ENCODE data around the gene ALOX5.

Gene ALOX5

DNA sequence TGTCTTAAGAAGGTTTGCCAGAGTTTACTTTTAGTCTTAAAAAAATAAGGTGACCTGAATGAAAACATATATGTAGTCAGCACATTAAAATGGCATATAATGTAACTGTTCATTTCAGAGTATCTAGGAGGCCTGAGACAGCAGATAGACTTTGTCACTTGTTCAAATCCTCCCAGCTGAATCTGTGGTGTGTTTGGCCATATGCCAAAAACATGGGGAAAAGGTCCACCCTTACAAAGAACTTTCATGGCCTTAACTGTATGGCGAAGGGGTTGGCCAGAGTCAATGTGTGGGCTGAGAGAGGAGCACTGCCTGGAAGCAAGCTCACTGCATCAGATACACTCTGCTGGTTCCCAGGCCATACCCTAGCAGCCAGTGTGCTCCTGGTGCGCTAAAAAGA is 113.7 kb downstream of the ALOX5 start:
- H2AK5ac ChIP-seq (ENCODE audit: low read length, severe bottlenecking) = no peak overlapping the region

DNA sequence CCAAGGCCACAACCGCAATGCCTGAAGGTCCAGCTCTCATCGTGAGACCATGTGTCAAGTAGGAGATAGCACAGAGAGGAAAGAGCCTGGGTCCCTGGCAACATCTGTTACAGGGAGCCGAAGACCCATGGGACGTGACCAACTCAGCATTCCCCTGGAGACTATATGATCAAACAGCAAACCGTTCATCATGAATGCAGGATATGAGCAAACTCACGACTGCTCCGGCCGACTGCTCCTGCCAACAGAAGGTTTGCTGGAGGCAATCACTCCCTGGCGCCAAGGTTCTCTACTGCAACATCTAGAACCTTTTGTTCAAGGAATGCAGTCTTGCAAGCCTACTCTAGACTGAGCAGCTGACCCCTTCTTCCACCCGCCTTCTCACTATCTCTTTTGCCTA is 114.3 kb downstream of the ALOX5 start:
- DNase-seq = no peak
- no peak overlapping the region for H2BK15ac ChIP-seq (ENCODE audit: low read depth, poor library complexity, severe bottlenecking)
- H2BK12ac ChIP-seq (ENCODE audit: low read length in 2 of 2) = no peak overlapping the region
- no peak overlapping the region for H3K18ac ChIP-seq (ENCODE audit: low read depth in 1 of 2, low read length in 2 of 2)
- no peaks in the 10 kb centered on the region for H3K4me1 ChIP-seq (ENCODE audit: control insufficient read depth, insufficient read depth, low read depth, low read length)
- H2BK5ac ChIP-seq (ENCODE audit: low read depth, low read length, poor library complexity, severe bottlenecking) = no peak overlapping the region
- 97% methylated on average over 10 of the region's 10 CpGs for WGBS
- H4K91ac ChIP-seq (ENCODE audit: low read length) = no peak overlapping the region
- peaks cover 2% of the 10 kb centered on the region for H3K9me3 ChIP-seq (ENCODE audit: control insufficient read depth, low read length)
- H4K8ac ChIP-seq (ENCODE audit: low read length) = no peak overlapping the region
- H3K36me3 ChIP-seq (ENCODE audit: control insufficient read depth in 1 of 2, insufficient read depth in 2 of 2, low read depth in 1 of 2, low read length in 2 of 2) = peaks cover 13 to 21% of the 10 kb centered on the region in 2 experiments
- H2BK120ac ChIP-seq (ENCODE audit: low read depth, low read length) = no peak overlapping the region
- H2AK5ac ChIP-seq (ENCODE audit: low read length, severe bottlenecking) = no peak overlapping the region
- no peak overlapping the region for H3K9ac ChIP-seq (ENCODE audit: low read length)
- no peaks in the 10 kb centered on the region for H3K27me3 ChIP-seq (ENCODE audit: control insufficient read depth in 1 of 2, insufficient read depth in 1 of 2, low read length in 2 of 2)
- H3K79me1 ChIP-seq (replicated peaks; ENCODE audit: low read length, poor library complexity, severe bottlenecking) = peaks cover 8% of the 10 kb centered on the region
- no peak overlapping the region for H3K4me3 ChIP-seq (ENCODE audit: insufficient read depth in 1 of 2, low read depth in 1 of 2, low read length in 2 of 2)
- no peak overlapping the region for H3K14ac ChIP-seq (ENCODE audit: low read length in 2 of 2)
- no peak overlapping the region for H3K27ac ChIP-seq (ENCODE audit: low read length, poor library complexity, severe bottlenecking)
- H3K4ac ChIP-seq (ENCODE audit: low read depth in 1 of 2, low read length in 2 of 2) = no peak overlapping the region
- no peak overlapping the region for H3K23ac ChIP-seq (ENCODE audit: low read length in 2 of 2)
- H3K4me2 ChIP-seq (ENCODE audit: low read length, poor library complexity, severe bottlenecking) = no peak overlapping the region
- H2AFZ ChIP-seq (ENCODE audit: low read depth, low read length) = no peak overlapping the region

More for the DNA sequence above, 113.7 kb downstream of the ALOX5 start:
- no peak overlapping the region for H2BK5ac ChIP-seq (ENCODE audit: low read depth, low read length, poor library complexity, severe bottlenecking)
- H2BK120ac ChIP-seq (ENCODE audit: low read depth, low read length) = no peak overlapping the region
- no peak overlapping the region for H3K4ac ChIP-seq (ENCODE audit: low read depth in 1 of 2, low read length in 2 of 2)
- H3K14ac ChIP-seq (ENCODE audit: low read length in 2 of 2) = no peak overlapping the region
- H2BK15ac ChIP-seq (ENCODE audit: low read depth, poor library complexity, severe bottlenecking) = no peak overlapping the region
- no peak for DNase-seq
- H4K91ac ChIP-seq (ENCODE audit: low read length) = no peak overlapping the region
- no peak overlapping the region for H2BK12ac ChIP-seq (ENCODE audit: low read length in 2 of 2)
- 96% methylated on average over 2 of the region's 2 CpGs for WGBS
- no peak overlapping the region for H3K4me2 ChIP-seq (ENCODE audit: low read length, poor library complexity, severe bottlenecking)
- no peak overlapping the region for H3K23ac ChIP-seq (ENCODE audit: low read length in 2 of 2)
- peaks cover 6% of the 10 kb centered on the region for H3K79me1 ChIP-seq (replicated peaks; ENCODE audit: low read length, poor library complexity, severe bottlenecking)
- H3K9me3 ChIP-seq (ENCODE audit: control insufficient read depth, low read length) = no peaks in the 10 kb centered on the region
- no peaks in the 10 kb centered on the region for H3K4me1 ChIP-seq (ENCODE audit: control insufficient read depth, insufficient read depth, low read depth, low read length)
- no peak overlapping the region for H4K8ac ChIP-seq (ENCODE audit: low read length)
- no peak overlapping the region for H3K4me3 ChIP-seq (ENCODE audit: insufficient read depth in 1 of 2, low read depth in 1 of 2, low read length in 2 of 2)
- no peak overlapping the region for H3K27ac ChIP-seq (ENCODE audit: low read length, poor library complexity, severe bottlenecking)
- H2AFZ ChIP-seq (ENCODE audit: low read depth, low read length) = no peak overlapping the region
- H3K9ac ChIP-seq (ENCODE audit: low read length) = no peak overlapping the region
- H3K27me3 ChIP-seq (ENCODE audit: control insufficient read depth in 1 of 2, insufficient read depth in 1 of 2, low read length in 2 of 2) = no peaks in the 10 kb centered on the region
- H3K18ac ChIP-seq (ENCODE audit: low read depth in 1 of 2, low read length in 2 of 2) = no peak overlapping the region
- peaks cover 13 to 21% of the 10 kb centered on the region in 2 experiments for H3K36me3 ChIP-seq (ENCODE audit: control insufficient read depth in 1 of 2, insufficient read depth in 2 of 2, low read depth in 1 of 2, low read length in 2 of 2)

DNA sequence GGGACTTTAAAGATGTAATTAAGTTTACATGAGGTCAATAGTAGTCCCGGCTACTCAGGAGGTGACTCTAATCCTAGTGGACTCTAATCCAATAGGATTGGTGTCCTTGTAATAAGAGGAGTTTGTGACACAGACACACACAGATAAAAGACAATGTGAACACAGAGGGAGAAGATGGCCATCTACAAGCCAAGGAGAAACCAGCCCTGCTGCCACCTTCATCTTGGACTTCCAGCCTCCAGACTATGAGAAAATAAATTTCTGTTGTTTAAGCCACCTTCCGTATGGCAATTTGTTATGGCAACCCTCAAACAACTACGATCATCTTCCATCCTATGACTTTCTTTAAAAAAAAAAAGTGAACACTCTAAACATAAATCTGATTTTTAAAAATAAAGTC is 116.3 kb downstream of the ALOX5 start:
- H3K79me1 ChIP-seq (replicated peaks; ENCODE audit: low read length, poor library complexity, severe bottlenecking) = peaks cover 10% of the 10 kb centered on the region
- no peak overlapping the region for H2BK5ac ChIP-seq (ENCODE audit: low read depth, low read length, poor library complexity, severe bottlenecking)
- no peak overlapping the region for H2BK120ac ChIP-seq (ENCODE audit: low read depth, low read length)
- no peaks in the 10 kb centered on the region for H3K4me1 ChIP-seq (ENCODE audit: control insufficient read depth, insufficient read depth, low read depth, low read length)
- H3K36me3 ChIP-seq (ENCODE audit: control insufficient read depth in 1 of 2, insufficient read depth in 2 of 2, low read depth in 1 of 2, low read length in 2 of 2) = peaks cover 7 to 9% of the 10 kb centered on the region in 2 experiments
- no peak overlapping the region for H2BK12ac ChIP-seq (ENCODE audit: low read length in 2 of 2)
- no peak overlapping the region for H2AK5ac ChIP-seq (ENCODE audit: low read length, severe bottlenecking)
- no peak overlapping the region for H3K23ac ChIP-seq (ENCODE audit: low read length in 2 of 2)
- H3K9me3 ChIP-seq (ENCODE audit: control insufficient read depth, low read length) = peaks cover 18% of the 10 kb centered on the region
- no peak overlapping the region for H3K27ac ChIP-seq (ENCODE audit: low read length, poor library complexity, severe bottlenecking)
- H3K4ac ChIP-seq (ENCODE audit: low read depth in 1 of 2, low read length in 2 of 2) = no peak overlapping the region
- no peak overlapping the region for H2AFZ ChIP-seq (ENCODE audit: low read depth, low read length)
- no peak overlapping the region for H2BK15ac ChIP-seq (ENCODE audit: low read depth, poor library complexity, severe bottlenecking)
- no peak overlapping the region for H3K18ac ChIP-seq (ENCODE audit: low read depth in 1 of 2, low read length in 2 of 2)
- no peak overlapping the region for H4K8ac ChIP-seq (ENCODE audit: low read length)
- no peak overlapping the region for H3K4me3 ChIP-seq (ENCODE audit: insufficient read depth in 1 of 2, low read depth in 1 of 2, low read length in 2 of 2)
- H3K9ac ChIP-seq (ENCODE audit: low read length) = no peak overlapping the region
- H4K91ac ChIP-seq (ENCODE audit: low read length) = no peak overlapping the region
- no peak overlapping the region for H3K14ac ChIP-seq (ENCODE audit: low read length in 2 of 2)
- no peak for DNase-seq
- H3K27me3 ChIP-seq (ENCODE audit: control insufficient read depth in 1 of 2, insufficient read depth in 1 of 2, low read length in 2 of 2) = no peaks in the 10 kb centered on the region
- 98% methylated on average over 3 of the region's 3 CpGs for WGBS
- no peak overlapping the region for H3K4me2 ChIP-seq (ENCODE audit: low read length, poor library complexity, severe bottlenecking)

DNA sequence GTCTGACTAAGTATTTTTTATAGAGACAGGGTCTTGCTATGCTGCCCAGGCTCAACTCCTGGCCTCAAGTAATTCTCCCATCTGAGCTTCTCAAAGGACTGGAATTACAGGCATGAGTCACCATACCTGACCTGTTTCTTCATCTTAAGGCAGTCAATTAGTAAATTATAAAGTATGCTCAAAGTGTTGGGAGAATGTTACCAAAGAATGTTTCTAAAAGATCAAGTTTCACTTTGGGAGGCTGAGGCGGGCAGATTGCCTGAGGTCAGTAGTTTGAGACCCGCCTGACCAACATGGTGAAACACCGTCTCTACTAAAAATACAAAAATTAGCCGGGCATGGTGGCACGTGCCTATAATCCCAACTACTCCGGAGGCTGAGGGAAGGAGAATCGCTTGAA is 117.0 kb downstream of the ALOX5 start:
- Histone ChIP-seq H3K4ac (ENCODE audit: low read depth in 1 of 2, low read length in 2 of 2) (no peak overlapping the region), H3K23ac (ENCODE audit: low read length in 2 of 2) (no peak overlapping the region), H3K14ac (ENCODE audit: low read length in 2 of 2) (no peak overlapping the region), H3K27ac (ENCODE audit: low read length, poor library complexity, severe bottlenecking) (no peak overlapping the region), H3K79me1 (replicated peaks; ENCODE audit: low read length, poor library complexity, severe bottlenecking) (peaks cover 10% of the 10 kb centered on the region), H3K27me3 (ENCODE audit: control insufficient read depth in 1 of 2, insufficient read depth in 1 of 2, low read length in 2 of 2) (no peaks in the 10 kb centered on the region), H2BK12ac (ENCODE audit: low read length in 2 of 2) (no peak overlapping the region), H2BK120ac (ENCODE audit: low read depth, low read length) (no peak overlapping the region), H4K8ac (ENCODE audit: low read length) (no peak overlapping the region), H3K4me3 (ENCODE audit: insufficient read depth in 1 of 2, low read depth in 1 of 2, low read length in 2 of 2) (no peak overlapping the region), H3K9ac (ENCODE audit: low read length) (no peak overlapping the region), H2AFZ (ENCODE audit: low read depth, low read length) (no peak overlapping the region), H3K36me3 (ENCODE audit: control insufficient read depth in 1 of 2, insufficient read depth in 2 of 2, low read depth in 1 of 2, low read length in 2 of 2) (peaks cover 7 to 9% of the 10 kb centered on the region in 2 experiments), H2BK5ac (ENCODE audit: low read depth, low read length, poor library complexity, severe bottlenecking) (no peak overlapping the region), H3K4me1 (ENCODE audit: control insufficient read depth, insufficient read depth, low read depth, low read length) (no peaks in the 10 kb centered on the region), H2BK15ac (ENCODE audit: low read depth, poor library complexity, severe bottlenecking) (no peak overlapping the region), H3K4me2 (ENCODE audit: low read length, poor library complexity, severe bottlenecking) (no peak overlapping the region), H4K91ac (ENCODE audit: low read length) (no peak overlapping the region), H3K18ac (ENCODE audit: low read depth in 1 of 2, low read length in 2 of 2) (no peak overlapping the region), H2AK5ac (ENCODE audit: low read length, severe bottlenecking) (no peak overlapping the region), H3K9me3 (ENCODE audit: control insufficient read depth, low read length) (peaks cover 25% of the 10 kb centered on the region)
- no peak for DNase-seq
- WGBS = 94% methylated on average over 7 of the region's 7 CpGs

Measured in mesenchymal stem cell (in vitro differentiated cells and primary cell).